NCI-H345 (cell line): ENCODE results near the gene DLX4.

Source experiments
- DNase-seq: peaks from one replicate; lab custom pipeline; 2025; lab: John Stamatoyannopoulos, UW

Gene DLX4

GRCh38 chr17:50014471-50015088 is 45.6 kb downstream of the DLX4 start:
- no peak for DNase-seq

GRCh38 chr17:50015146-50015545 is 46.2 kb downstream of the DLX4 start:
- DNase-seq = no peak

- DNase-seq = no peak
These were observed 49.9 kb downstream of the DLX4 start for GRCh38 chr17:50018909-50019308.

- peak; percentile 30 for DNase-seq
These were observed 52.0 kb downstream of the DLX4 start for GRCh38 chr17:50020841-50021599.

- DNase-seq = no peak
These were observed 52.8 kb downstream of the DLX4 start for GRCh38 chr17:50021681-50022370.

GRCh38 chr17:50022463-50023130 is 53.6 kb downstream of the DLX4 start:
- no peak for DNase-seq

- DNase-seq = no peak
These were observed 54.5 kb downstream of the DLX4 start for GRCh38 chr17:50023520-50023919.
